HK-2 (cell line): ENCODE measurements around the gene KRTAP10-5.

Experiments used
- DNase-seq: peaks from one replicate; pipeline ENCODE4 v3.0.0-alpha.2; 2018; ENCODE audit not compliant: unreplicated experiment

Gene KRTAP10-5

DNA sequence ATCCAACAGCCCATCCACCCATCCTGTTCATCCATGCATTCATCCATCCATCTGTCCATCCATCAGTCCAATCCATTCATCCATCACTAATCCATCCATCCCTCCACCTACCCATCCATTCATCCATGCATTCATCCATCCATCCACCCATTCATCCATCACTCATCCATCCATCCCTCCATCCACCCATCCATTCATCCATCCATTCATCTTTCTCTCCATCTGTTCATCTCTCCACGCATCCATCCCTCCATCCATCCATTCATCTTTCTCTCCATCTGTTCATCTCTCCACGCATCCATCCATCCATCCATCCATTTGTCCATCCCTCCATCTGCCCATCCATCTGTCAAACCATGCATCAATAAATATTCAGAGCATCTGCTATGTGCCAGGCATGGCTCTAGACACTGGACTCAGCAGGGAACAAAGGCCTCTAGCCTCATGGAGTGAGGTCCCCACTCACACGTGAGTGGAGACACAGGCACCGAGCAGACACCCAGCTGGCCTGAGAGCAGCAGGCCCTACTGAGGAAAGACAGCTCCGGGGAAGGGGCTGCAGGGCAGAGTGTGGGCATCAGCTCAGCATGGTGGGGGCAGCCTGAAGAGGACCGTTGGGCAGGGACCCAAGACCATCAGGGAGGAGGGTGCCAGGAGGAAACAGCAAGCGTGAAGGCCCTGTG lies 50.0 kb downstream of the KRTAP10-5 start:
- DNase-seq: no peak

DNA sequence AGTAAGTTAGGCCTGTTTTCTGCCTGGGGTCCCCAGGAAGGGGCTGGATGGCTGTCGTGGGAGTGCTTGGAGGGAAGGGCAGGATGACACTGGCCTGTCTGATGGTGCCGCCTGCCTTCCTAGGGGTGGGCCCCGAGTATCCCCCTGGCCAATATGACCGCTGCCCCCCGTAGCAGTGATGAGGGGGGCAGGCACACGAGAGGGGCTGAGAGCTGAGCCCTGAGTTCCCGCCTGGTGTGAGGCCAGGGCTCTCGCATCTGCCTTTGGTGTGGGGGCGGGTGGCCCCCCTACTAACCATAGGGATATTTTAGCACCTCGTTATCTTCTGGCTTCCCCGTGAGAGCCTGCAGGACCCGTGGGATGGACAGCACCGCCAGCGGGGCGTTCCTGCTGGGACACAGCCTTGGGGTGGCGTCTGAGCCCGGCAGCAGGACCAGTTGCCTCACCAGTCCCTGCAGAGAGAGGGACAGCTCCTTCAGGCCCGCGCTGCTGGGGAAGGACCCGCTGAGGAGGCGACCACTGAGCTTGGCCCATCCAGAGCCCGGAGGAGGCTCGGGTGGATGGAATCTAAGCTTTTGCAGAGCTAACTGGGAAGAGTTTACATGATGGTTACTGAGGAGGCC lies 50.8 kb downstream of the KRTAP10-5 start:
- DNase-seq: no peak
